ENCODE results near the gene BEND7. TPM values are rescaled to one million over a fixed set of nuclear protein-coding genes. Genes with fewer than 3 reads are reported as not detected.
"Not testable (repeated sequence)": the region's sequence is repeated elsewhere in the genome, so short reads cannot be mapped to it uniquely, and the experiment has no call there.

BEND7 gene
- total and polyA plus RNA-seq, 5 donors = 7.1 to 17.4 (median 14.3) TPM

GRCh38 chr10:13550802-13551201 lies 22.0 kb upstream of the BEND7 start:
- Histone ChIP-seq H3K9me3 (ENCODE audit: control insufficient read depth, low read length) (peaks cover 3% of the 10 kb centered on the region), H3K4me3 (ENCODE audit: low read length) (no peak overlapping the region), H3K27ac (ENCODE audit: low read length) (no peak overlapping the region), H3K4me1 (ENCODE audit: control insufficient read depth, insufficient read depth, low read length) (no peaks in the 10 kb centered on the region), H3K27me3 (ENCODE audit: control insufficient read depth, insufficient read depth) (no peaks in the 10 kb centered on the region)
- DNase-seq = no peak
- intact Hi-C loops (cut with DNase I) = no loop called here
- ATAC-seq = no peak
- 80% methylated on average over 2 of the region's 2 CpGs for WGBS

GRCh38 chr10:13542533-13542932 lies 13.7 kb upstream of the BEND7 start:
- Histone ChIP-seq H3K27me3 (ENCODE audit: control insufficient read depth, insufficient read depth) (no peaks in the 10 kb centered on the region), H3K27ac (ENCODE audit: low read length) (no peak overlapping the region), H3K4me1 (ENCODE audit: control insufficient read depth, insufficient read depth, low read length) (no peaks in the 10 kb centered on the region), H3K9me3 (ENCODE audit: control insufficient read depth, low read length) (no peaks in the 10 kb centered on the region), H3K4me3 (ENCODE audit: low read length) (no peak overlapping the region)
- ATAC-seq (no peak), DNase-seq (no peak)
- intact Hi-C loops (cut with DNase I) = no loop called here
- 88% methylated on average over 5 of the region's 5 CpGs for WGBS

- intact Hi-C loops (cut with DNase I) = loop anchor here in 2 of 4 donors (10.0 kb wide), 1 partner anchor 163 kb away; no protein-coding TSS in a partner anchor
- H3K9me3 ChIP-seq (ENCODE audit: control insufficient read depth, low read length); ATAC-seq; H3K4me3 ChIP-seq (ENCODE audit: low read length); H3K27me3 ChIP-seq (ENCODE audit: control insufficient read depth, insufficient read depth); H3K27ac ChIP-seq (ENCODE audit: low read length); DNase-seq; H3K4me1 ChIP-seq (ENCODE audit: control insufficient read depth, insufficient read depth, low read length): not testable (repeated sequence)
- 54% methylated on average over 9 of the region's 9 CpGs for WGBS
Observed at GRCh38 chr10:13537985-13538384, 9.2 kb upstream of the BEND7 start.

DNA sequence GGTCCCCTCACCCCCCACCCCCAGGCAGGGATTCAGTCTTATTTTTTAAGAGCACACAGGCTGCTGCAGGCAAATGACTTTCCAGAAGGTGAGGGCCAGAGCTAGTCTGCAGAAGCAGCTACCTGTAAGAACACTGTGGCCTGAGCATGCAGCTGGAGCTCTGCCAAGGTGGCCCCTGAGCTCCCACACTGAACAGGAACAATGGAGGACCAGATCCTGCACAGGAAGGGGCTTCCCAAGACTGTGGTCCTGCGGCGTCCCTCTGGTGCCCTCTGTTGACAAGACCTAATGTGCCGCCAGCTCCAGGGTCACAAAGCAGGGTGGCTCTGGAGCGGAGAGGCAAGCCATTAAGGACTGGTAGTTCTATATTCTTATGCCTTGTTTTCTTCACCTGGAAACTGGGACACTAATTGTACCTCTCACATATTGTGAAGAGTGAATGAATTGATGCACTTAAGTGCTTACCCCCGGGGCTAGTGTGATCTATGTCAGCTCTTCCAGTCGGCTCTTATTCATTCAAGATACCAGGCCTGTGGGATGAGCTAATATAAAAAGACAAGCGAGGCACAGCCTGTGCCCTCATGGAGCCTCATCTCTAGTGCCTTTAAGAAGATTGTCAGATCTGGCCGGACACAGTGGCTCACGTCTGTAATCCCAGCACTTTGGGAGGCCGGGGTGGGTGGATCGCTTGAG lies 8.0 kb upstream of the BEND7 start:
- 56% methylated on average over 11 of the region's 11 CpGs for WGBS
- no peaks in the 10 kb centered on the region for H3K27me3 ChIP-seq (ENCODE audit: control insufficient read depth, insufficient read depth)
- H3K4me1 ChIP-seq (ENCODE audit: control insufficient read depth, insufficient read depth, low read length) = no peaks in the 10 kb centered on the region
- H3K27ac ChIP-seq (ENCODE audit: low read length) = no peak overlapping the region
- DNase-seq (peak; percentile 30 to 70 (median 69)), ATAC-seq (peak; percentile 69 to 79)
- no peak overlapping the region for H3K4me3 ChIP-seq (ENCODE audit: low read length)
- intact Hi-C loops (cut with DNase I) = loop anchor here in 2 of 4 donors (10.0 kb wide), 1 partner anchor 162 kb away; no protein-coding TSS in a partner anchor
- no peaks in the 10 kb centered on the region for H3K9me3 ChIP-seq (ENCODE audit: control insufficient read depth, low read length)

- 95% methylated on average over 4 of the region's 4 CpGs for whole genome bisulfite sequencing
- DNase-seq (no peak), ATAC-seq (no peak)
- Histone ChIP-seq H3K4me1 (ENCODE audit: control insufficient read depth, insufficient read depth, low read length) (no peaks in the 10 kb centered on the region), H3K27me3 (ENCODE audit: control insufficient read depth, insufficient read depth) (no peaks in the 10 kb centered on the region), H3K4me3 (ENCODE audit: low read length) (no peak overlapping the region), H3K9me3 (ENCODE audit: control insufficient read depth, low read length) (no peaks in the 10 kb centered on the region), H3K27ac (ENCODE audit: low read length) (no peak overlapping the region)
- intact Hi-C loops (cut with DNase I) = loop anchor here in 2 of 4 donors (10.0 kb wide), 1 partner anchor 161 kb away; no protein-coding TSS in a partner anchor
Observed at GRCh38 chr10:13535346-13535745, 6.5 kb upstream of the BEND7 start.

DNA sequence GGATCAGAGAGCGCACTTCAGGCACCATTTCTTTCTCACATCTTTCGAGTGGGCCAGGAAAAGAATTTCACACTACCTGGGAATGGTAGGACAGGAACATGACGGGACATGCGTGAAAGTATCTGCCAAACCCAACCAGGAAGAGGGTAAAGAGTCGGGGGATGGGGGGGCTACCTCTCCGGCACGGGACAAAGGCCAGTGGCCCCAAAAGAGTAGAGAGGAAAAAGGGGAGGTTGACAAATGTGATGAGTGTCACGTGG lies 830 bp upstream of the BEND7 start:
- WGBS = 45% methylated on average over 8 of the region's 8 CpGs
- no peaks in the 10 kb centered on the region for H3K27me3 ChIP-seq (ENCODE audit: control insufficient read depth, insufficient read depth)
- H3K4me3 ChIP-seq (ENCODE audit: low read length) = peak overlapping the region; percentile 99
- ATAC-seq (no peak), DNase-seq (no peak)
- no peaks in the 10 kb centered on the region for H3K4me1 ChIP-seq (ENCODE audit: control insufficient read depth, insufficient read depth, low read length)
- intact Hi-C loops (cut with DNase I) = no loop called here
- no peaks in the 10 kb centered on the region for H3K9me3 ChIP-seq (ENCODE audit: control insufficient read depth, low read length)
- no peak overlapping the region for H3K27ac ChIP-seq (ENCODE audit: low read length)

DNA sequence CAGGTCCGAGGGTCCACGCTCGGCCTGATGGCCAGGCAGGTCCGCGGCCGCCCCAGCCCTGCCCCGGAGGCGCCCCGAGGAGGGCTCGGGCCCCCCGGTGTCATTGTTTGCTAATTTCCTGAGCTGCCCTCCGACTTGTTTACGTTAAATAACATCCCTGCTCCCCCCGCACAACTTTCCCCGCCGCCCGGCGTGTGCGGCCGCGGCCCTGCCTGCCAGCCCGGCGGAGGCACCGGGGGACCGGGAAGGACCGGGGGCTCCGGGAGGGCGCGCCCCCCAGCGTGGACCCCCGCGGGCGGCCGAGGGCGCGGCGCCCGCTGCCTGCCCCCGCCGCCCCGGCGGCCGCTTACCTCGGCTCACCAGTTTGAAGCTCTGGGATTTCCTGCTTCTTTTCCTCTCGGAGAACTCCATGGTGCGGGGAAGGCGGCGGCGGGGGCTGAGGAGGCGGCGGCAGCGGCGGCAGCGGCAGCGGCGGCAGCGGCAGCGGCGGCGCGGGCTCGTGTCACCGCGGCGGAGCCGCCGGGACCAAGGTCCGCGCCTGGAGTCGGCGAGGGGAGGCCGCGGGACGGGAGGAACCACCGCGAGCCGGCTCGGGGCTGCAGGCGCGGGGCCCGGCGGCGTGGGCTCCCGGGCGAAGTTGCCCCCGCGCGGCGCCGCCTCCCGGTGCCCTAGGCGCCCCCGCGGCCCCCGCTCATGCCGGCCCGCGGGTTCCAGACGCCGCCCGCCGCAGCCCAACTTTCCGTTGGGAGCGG lies 515 bp downstream of the BEND7 start:
- ATAC-seq (peak; percentile 25 to 27), DNase-seq (peak; percentile 16 to 60 (median 59))
- WGBS = under 1% methylated on average over 103 of the region's 104 CpGs
- Histone ChIP-seq H3K9me3 (ENCODE audit: control insufficient read depth, low read length) (no peaks in the 10 kb centered on the region), H3K4me3 (ENCODE audit: low read length) (peak overlapping the region; percentile 99), H3K4me1 (ENCODE audit: control insufficient read depth, insufficient read depth, low read length) (no peaks in the 10 kb centered on the region), H3K27me3 (ENCODE audit: control insufficient read depth, insufficient read depth) (no peaks in the 10 kb centered on the region), H3K27ac (ENCODE audit: low read length) (peak overlapping the region; percentile 15)
- intact Hi-C loops (cut with DNase I) = no loop called here

DNA sequence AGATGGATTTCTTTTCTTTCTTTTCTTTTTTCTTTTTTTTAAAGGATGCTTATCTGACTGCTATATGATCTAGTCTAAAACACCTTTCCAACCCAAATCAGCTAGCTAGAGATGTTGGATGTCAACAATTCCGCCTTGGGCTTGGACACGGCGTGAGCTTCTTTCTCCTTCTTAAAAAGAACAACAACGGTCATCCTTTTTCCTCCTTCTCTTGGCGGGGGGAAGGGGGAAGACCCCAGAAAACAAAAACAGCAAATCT lies 1.0 kb downstream of the BEND7 start:
- no peaks in the 10 kb centered on the region for H3K9me3 ChIP-seq (ENCODE audit: control insufficient read depth, low read length)
- no peaks in the 10 kb centered on the region for H3K4me1 ChIP-seq (ENCODE audit: control insufficient read depth, insufficient read depth, low read length)
- DNase-seq = no peak
- peak overlapping the region; percentile 99 for H3K4me3 ChIP-seq (ENCODE audit: low read length)
- 10% methylated on average over 5 of the region's 5 CpGs for WGBS
- intact Hi-C loops (cut with DNase I) = no loop called here
- no peaks in the 10 kb centered on the region for H3K27me3 ChIP-seq (ENCODE audit: control insufficient read depth, insufficient read depth)
- ATAC-seq = no peak
- peak overlapping the region; percentile 8 for H3K27ac ChIP-seq (ENCODE audit: low read length)

DNA sequence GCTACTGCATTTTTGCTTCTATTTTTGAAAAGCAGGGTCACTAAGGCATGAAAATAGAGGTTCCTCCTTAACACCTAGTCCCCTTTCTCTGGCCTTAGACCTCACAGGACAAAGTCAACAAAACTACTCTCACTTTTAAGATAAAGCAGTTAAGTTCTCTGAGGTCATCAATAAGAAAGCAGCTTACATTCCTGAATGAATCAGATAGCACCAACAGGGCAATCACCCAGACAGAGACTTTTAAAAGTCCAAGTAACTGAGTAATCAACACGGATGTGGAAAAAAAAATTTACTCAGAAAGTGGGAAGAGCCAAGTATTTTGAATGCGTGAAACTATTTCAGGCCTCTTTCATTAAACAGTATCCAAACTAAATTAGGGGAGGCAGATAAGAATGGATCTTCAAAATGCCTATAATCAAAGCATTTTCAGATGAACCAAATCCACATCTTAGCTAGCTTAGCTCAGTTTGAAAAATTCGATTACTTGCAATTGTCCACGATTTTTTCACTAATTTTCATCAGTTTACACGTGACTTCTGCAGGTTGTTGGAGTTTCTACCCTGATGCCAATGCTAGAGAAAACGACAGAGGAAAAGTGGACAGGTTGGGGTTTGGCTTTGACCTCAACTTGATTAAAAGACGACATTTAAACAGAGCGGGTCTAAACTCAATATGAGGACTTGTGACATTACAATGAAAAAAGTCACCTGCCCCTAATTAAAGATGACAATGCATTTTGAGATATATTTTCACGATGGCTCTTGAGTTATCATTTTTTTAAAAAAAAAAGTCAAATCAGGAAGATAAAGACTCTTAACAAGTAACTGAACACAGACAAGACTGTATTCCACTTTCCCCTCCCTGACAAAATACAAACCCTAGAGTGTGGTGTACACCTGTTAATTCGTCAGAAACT lies 1.6 kb downstream of the BEND7 start:
- intact Hi-C loops (cut with DNase I) = no loop called here
- H3K27me3 ChIP-seq (ENCODE audit: control insufficient read depth, insufficient read depth) = no peaks in the 10 kb centered on the region

GRCh38 chr10:13525663-13526062 lies 3.2 kb downstream of the BEND7 start:
- intact Hi-C loops (cut with DNase I) = no loop called here
- WGBS = 87% methylated on average over 3 of the region's 3 CpGs
- no peak overlapping the region for H3K4me3 ChIP-seq (ENCODE audit: low read length)
- H3K9me3 ChIP-seq (ENCODE audit: control insufficient read depth, low read length) = no peaks in the 10 kb centered on the region
- no peak overlapping the region for H3K27ac ChIP-seq (ENCODE audit: low read length)
- no peaks in the 10 kb centered on the region for H3K27me3 ChIP-seq (ENCODE audit: control insufficient read depth, insufficient read depth)
- H3K4me1 ChIP-seq (ENCODE audit: control insufficient read depth, insufficient read depth, low read length) = no peaks in the 10 kb centered on the region
- no peak for DNase-seq
- ATAC-seq = no peak

More for the DNA sequence above, 1.6 kb downstream of the BEND7 start:
- H3K4me1 ChIP-seq (ENCODE audit: control insufficient read depth, insufficient read depth, low read length) = no peaks in the 10 kb centered on the region
- H3K27ac ChIP-seq (ENCODE audit: low read length) = no peak overlapping the region
- ATAC-seq (peak in 1 of 2 donors; percentile 47), DNase-seq (no peak)
- H3K4me3 ChIP-seq (ENCODE audit: low read length) = peak overlapping the region; percentile 99
- WGBS = 35% methylated on average over 10 of the region's 10 CpGs
- no peaks in the 10 kb centered on the region for H3K9me3 ChIP-seq (ENCODE audit: control insufficient read depth, low read length)

DNA sequence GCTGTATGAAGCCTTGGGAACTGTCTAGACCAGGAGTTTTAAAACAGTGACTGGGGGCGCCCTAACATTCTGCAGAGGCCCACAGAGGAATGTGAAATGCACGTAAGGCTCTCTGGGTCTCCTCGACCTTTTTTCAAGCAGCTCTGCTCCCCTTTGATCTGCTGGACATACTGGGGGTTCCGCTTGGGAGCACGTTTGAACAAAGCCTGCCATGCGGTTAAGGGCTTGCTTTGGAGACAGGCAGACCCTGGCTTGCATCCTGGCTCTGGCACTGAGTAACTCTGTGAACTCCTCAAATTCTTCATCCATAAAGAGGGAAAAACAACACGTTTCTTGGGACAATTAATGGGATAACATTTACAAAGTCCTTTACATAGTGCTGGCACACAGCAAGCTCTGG lies 7.8 kb downstream of the BEND7 start:
- H3K9me3 ChIP-seq (ENCODE audit: control insufficient read depth, low read length) = no peaks in the 10 kb centered on the region
- intact Hi-C loops (cut with DNase I) = no loop called here

More for the DNA sequence above, 7.8 kb downstream of the BEND7 start:
- 81% methylated on average over 7 of the region's 7 CpGs for WGBS
- DNase-seq = no peak
- H3K27ac ChIP-seq (ENCODE audit: low read length) = no peak overlapping the region
- no peak overlapping the region for H3K4me3 ChIP-seq (ENCODE audit: low read length)
- H3K27me3 ChIP-seq (ENCODE audit: control insufficient read depth, insufficient read depth) = no peaks in the 10 kb centered on the region
- no peak for ATAC-seq
- no peaks in the 10 kb centered on the region for H3K4me1 ChIP-seq (ENCODE audit: control insufficient read depth, insufficient read depth, low read length)
